ENCODE measurements around the gene NAPB.

NAPB gene

DNA sequence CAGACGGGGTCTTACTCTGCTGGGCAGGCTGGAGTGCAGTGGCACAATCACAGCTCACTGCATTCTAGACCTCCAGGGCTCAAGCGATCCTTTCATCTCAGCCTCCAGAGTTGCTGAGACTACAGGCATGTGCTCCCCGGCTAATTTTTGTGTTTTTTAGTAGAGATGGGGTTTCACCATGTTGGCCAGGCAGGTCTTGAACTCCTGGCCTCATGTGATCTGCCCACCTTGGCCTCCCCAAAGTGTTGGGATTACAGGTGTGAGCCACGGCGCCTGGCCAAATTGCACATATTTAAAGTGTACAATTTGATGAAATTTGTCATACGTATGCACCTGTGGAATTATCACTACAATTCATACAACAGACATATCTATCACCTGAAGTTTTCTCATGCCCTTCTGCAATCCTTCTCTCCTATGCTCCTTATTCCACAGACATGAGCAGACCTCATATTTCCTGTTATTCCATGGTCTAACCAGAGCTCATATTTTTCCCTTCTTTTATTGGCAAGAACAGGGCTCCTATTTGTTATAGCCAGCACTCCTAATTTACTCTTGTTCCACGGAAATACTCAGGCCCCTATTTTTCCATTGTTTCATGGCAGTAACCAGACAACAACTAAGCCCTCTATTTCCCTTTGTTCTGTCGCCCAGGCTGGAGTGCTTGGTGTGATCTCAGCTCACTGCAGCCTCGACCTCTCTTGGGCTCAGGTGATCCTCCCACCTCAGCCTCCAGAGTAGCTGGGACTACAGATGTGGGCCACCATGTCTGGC, 16.0 kb upstream of the NAPB start:
- no peak for DNase-seq (ENCODE audit: low spot score)

DNA sequence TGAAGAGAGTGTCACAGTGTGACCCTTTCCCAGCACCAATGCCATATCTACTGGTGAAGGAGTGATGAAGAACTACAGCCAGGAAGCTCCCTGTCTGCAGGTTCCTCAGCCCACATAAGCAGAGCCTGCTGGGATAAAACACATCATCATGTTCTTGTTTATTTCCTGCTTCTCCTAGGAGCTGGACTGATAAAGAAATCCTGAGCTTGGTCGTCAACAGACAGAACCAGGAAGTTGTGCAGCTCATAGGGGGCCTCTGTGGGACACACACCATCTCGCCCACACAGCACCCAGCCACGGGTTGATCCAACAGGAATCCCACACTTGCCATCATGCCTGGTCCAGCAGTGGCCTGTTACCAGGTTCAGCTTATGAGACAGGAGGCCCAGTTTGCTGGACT, 15.4 kb upstream of the NAPB start:
- no peak for DNase-seq (ENCODE audit: low spot score)

DNA sequence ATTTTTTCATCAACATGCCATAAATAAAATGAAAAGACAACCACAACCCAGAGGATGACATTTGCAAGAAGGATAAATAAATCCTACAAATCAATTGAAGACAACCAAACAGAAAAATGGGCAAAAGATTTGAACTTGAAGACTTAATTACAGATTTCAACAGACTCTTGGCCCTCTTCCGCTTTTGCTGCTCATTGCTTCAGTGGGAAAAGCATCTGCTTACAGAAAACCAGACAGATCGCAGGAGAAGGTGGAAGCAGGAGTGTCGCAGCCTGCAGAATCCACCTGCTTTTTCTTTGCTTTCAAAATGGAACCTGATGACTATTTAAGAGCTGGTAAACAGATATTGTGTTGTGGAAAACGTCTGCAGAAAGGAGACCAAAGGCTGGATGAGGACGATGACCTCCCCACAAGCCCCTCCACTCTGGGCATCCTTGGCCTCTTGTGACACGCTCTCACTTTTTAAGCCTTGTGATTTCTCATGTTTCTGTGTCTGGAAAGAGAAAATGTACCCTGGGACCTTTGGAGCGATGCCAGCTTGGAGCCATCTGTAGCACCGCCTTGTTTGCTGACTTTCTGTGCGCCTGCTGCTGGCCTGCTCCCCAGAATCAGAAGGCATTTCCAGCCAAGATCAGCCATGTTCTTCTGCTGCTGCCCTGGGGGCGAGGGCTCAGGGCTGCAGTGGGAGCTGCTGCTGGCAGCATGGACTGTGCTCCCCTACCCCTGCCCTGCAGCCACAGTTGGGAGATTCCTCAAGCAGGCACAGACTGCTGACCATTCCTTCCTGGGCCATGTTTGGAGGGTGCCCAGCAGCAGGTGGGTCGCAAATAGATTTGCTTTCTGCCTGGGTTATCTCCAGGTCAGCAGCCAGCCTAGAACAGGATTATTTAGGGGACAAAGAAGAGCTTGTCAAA, 14.6 kb upstream of the NAPB start:
- peak; percentile 67 for DNase-seq (ENCODE audit: low spot score)

DNA sequence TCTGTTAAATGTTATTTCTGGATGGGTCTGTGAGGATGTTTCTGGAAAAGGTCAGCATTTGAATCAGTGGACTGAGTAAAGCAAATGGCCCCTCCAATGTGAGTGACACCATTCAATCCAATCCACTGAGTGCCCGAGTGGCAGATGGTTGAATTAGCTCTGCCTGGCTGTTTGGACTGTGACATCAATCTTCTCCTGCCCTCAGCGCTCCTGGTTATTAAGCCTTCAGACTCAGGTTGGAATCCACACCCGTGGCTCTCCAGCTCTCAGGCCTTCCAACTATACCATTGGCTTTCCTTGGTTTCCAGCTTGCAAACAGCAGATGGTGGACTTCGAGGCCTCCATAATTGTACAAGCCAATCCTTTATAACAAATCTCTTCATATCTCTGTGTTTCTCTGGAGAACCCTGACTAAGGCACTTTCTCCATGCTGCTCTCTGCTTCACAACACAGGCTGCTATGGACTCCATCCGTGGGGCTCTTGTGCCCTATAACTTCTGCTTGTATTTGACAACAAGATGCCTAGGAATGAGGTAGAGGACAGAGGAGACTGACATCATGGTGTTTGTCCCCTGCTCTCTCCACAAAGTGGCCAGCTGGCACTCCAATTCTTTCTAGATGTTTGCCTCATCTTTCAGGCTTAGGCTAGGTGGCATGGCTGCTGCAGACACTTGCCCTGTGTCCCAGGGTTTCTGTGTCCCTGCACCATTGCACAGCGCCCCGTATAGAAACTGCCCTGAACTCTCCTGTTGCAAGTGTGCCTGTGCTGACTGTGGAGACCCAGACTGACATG, 13.4 kb upstream of the NAPB start:
- DNase-seq (ENCODE audit: low spot score): no peak

DNA sequence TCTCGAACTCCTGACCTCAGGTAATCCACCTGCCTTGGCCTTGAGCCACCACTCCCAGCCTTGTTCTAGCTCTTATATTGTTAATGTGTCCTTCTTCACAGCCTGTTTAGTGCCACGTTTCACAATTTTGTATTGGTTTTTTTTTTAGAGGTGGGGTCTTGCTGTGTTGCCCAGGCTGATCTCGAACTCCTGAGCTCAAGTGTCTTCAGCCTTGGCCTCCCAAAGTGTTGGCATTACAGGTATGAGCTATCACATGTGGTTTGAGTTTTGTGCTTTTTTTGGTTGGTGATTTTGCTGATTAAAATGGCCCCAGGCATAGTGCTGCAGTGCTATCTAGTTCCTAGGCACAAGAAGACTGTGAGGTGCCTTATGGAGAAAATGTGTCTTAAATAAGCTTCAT, 12.3 kb upstream of the NAPB start:
- no peak for DNase-seq (ENCODE audit: low spot score)

DNA sequence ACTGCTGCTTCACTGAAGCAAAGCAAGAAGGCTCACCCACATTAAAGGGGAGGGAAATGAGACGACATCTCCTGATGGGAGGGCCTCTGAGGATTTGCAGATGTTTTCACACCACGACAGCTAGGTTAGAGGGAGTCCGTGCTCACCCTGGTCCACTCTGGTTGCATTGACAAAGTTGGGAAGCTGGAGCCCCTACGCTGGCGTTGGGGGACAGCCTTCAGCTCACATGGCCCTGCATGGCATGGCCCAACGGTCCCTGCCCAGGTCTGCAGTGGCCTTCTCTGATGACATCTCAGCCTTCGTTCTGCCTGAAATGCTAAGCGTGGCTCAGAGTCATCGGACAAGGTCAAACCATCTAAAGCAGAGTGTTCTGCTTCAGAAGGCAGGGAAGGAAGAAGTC, 3.8 kb upstream of the NAPB start:
- DNase-seq (ENCODE audit: low spot score): no peak

DNA sequence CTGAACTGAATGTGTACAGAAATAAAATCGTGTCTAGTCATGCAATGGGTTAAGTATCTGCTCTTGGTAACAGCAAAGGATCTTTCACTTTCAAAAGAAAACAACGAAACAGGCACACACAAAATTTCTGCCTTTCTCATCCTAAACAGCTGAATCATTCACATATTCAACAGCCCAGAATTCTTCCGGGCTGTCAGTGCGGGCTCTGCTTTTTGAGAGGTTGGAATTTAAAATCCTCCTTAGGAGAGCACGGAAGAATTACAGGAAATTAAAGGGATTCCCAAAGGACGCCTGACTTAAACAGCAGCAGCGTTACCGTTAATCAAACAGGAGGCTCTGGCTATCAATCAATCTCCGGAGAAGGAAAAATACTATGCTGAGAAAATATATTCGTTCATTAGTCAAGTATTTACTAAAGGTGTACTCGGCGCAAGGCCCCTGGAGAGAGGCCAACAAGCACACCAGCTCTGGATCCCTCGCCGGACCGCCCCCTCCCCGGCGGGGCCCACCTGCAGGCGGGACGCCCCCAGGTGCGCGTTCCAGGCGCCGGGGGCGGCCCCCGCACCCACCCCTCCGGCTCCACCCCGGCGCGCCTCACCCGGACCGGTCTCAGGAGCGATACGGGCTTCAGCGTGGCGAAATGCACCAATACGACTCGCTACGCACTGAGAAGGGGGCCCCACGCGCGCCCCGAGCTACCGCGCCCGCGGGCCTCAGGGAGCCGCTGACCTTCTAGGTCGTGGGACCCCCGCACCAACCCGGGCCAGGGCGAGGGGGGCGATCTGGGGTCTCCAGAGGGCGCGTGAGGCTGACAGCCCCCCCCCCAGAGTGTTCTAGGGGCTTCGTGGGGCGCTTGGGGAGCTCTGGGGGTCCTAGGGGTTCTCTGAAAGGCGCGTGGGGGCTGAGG, 1.0 kb downstream of the NAPB start:
- peak; percentile 15 for DNase-seq (ENCODE audit: low spot score)

DNA sequence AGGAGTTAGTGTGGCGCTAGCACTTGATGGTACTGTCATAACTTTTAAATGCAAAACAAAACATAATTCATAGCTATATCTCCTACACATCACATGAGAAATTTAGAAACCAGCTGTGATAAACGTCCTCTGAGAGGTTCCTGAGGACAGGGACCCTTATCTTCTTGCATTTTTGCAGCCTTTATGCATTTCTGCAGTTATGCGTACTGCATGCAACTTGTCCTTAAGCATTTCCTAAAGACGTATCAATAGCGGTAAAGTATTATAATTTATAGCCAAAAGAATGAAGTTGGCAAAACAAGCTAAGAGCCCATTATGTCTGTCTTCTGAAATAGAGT, 1.7 kb downstream of the NAPB start:
- no peak for DNase-seq (ENCODE audit: low spot score)

DNA sequence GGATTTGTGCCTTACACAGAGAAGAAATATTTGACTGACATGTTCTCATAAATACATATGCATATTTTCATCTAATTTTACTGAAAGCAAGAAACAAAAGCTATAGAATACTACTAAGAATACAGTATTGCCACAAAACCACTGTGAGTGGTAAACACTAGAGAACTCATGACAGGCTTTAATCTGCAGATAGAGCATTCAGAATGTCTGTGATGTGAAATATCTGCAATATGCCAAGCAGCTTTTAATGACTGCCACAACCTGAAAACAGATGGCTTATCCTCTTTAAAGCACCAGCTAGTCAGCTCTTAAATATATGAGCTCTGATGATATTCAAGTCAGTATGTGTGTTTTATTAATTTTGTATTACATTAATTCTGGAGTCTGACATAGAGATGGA, 3.4 kb downstream of the NAPB start:
- DNase-seq (ENCODE audit: low spot score): no peak

DNA sequence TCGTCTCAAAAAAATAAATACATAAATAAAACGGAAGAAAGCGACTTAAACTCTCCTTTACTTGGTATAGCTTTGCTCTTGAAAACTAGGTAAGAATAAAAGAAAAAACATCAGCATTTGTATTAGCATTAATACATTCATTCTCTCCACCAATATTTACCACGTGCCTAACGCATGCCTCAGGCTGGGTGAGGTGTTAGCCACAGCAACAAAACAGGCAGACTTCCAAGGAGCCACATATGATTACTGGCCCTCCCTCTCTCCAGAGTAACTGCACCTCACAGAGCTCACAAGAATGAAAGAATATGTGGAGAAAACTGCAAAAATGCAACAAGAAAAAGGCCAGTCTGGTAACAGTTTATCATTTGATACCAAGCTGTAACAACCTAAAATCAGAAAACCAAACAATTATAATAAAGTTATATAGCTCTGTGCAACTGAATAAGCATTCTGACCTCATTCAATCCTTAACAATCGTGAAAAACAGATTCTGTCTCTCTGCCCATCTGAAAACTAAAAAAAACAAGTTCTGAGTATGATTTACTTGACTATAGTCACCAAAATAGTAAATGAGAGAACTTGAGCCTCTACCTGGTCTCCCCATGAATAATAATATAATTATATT, 5.2 kb downstream of the NAPB start:
- DNase-seq (ENCODE audit: low spot score): no peak

DNA sequence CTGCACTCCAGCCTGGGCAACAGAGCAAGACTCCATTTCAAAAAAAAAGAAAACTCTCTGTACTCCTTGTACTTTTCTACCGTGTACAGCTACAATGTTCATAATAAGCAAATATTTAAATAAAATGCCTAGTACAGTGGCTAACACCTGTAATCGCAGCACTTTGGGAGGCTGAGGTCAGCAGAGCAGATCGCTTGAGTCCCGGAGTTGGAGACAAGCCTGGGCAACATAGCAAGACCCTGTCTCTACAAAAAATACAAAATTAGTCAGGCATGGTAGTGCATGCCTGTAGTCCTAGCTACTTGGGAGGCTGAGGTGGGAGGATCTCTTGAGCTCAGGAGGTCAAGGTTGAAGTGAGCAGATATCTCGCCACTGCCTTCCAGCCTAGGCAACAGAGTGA, 5.7 kb downstream of the NAPB start:
- DNase-seq (ENCODE audit: low spot score): no peak

DNA sequence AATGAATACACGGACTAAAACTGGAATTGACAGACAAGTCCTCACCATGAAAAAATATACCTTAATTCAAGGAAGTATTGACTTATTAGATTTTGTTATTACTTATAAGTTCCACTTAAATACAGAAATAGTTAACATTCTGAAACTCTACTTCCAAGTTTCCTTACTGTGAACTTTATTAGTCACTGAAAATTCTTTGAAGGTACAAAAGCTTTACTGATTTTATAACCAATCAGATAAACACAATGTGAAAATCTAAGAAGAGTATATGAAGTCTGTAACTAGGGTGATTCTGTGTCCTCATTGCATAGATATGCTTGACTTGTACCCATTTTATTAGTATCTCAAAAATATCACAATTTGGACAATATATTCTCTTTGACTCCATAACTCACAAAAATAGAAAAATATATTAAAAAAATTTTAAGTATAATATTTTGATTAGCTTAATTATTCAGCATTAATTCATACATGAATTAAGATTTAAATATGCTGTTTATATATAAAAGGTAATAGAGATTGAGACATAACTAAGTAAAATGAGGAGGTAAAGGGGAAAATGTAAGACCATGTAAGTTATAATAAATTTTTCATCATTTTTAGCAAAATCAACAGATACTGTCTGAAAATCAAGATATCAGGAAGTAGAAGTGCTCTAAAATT, 6.6 kb downstream of the NAPB start:
- no peak for DNase-seq (ENCODE audit: low spot score)

DNA sequence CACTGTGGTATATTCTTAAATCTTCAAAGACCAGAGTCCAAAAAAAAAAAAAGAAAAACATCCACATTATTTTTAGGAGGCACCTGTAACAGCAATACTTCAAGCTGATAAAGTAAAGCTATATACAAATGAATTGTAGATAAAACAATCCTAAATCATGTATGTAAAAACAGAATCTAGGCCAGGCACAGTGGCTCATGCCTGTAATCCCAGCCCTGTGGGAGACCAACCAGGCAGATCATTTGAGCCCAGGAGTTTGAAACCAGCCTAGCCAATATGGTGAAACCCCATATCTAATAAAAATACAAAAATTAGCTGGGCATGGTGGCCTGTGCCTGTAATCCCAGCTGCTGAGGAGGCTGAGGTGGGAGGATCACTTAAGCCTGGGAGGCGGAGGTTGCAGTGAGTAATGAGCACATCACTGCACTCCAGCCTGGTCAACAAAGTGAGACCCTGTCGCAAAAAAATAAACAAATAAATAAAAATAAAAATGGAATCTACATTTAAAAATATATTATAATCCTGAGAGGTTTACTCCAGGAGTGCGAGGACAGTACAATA, 7.3 kb downstream of the NAPB start:
- no peak for DNase-seq (ENCODE audit: low spot score)

DNA sequence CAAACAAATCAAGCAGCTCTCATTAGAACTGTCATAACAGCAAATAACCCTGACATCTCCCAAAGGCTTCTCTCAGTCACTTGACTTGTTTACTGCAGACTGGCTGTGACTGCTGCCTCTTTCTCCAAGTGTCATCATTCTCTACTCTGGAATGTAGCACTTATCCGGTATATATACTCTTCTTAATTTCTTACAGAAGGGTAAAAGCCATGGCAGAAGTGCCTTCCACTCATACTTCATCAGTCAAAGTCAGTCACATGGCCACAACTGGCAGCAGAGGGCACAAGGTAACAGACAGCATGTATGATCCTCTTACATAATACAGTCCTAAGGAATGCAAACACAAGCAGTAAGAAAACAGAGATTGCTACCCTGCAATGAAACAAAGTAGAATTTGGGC, 9.3 kb downstream of the NAPB start:
- DNase-seq (ENCODE audit: low spot score): no peak

DNA sequence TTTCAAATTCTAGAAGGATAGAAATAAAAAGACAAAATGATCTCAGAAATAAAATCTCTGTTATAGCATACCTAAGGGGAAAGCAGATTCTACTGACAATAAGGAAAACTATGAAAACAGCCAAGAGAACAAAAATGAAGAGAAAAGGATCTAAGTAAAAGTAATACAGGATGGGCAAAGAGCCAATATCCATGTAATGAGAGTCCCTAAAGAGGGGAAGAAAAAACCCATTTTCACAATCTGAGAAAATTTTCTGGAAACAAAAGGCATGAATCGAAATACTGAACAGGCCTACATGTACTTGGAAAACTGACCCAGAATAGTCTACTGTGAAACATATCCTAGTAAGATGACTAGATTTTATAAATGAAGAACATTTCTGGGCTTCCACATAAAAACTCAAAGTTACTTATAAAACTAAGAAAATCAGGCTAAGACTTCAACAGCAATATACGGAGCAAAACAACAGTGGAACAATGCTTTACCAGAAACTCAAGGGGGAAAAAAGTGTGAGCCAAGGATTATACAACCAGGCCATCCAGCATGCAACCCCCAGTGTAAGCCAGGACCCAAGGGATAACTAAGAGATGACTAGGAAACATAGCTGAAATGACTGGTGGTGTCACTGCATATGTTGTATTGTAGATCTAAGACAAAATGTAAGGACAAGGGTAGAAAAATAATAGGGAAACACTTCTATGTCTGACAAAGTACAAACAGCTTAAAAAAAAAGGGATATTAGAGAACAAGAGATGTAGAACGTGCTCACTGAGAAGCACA, 10.2 kb downstream of the NAPB start:
- DNase-seq (ENCODE audit: low spot score): no peak

DNA sequence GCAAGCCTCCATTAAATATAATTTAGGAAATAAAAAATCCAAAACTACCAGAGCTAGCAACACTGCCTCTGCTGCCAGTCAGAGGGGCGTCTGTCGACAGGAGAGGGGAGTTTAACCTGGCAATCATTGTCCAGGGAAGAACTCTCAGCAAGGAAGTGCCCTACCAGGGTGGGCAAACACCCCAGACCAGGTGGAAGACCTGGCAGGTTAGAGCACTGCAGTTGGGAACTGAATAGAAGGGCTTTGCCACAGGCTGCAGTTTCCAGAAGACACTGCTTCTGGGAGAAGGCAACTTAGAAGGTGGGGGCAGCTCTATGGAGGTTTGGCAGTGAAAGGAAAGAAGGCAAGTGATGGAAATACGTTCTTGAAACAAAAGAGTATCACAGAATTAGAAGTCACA, 11.5 kb downstream of the NAPB start:
- no peak for DNase-seq (ENCODE audit: low spot score)

DNA sequence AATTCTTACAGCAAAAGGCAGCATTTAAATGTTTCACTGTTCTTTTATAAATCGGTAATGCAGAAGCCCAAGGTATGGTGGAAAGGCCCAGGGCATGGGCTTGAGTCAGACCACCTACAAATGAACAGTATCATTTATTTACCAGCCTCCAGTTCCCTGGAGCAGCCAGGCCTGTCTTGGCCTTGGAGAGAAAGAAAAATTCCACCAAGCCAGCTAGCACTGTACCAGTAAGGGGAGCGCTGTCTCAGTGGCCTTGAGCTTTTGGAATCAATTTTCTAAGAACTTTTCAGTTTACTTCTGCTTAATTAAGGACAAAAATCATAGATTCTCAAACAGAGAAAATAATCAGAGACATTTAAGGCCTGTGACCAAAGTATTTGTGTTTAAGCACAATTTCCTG, 12.3 kb downstream of the NAPB start:
- no peak for DNase-seq (ENCODE audit: low spot score)

DNA sequence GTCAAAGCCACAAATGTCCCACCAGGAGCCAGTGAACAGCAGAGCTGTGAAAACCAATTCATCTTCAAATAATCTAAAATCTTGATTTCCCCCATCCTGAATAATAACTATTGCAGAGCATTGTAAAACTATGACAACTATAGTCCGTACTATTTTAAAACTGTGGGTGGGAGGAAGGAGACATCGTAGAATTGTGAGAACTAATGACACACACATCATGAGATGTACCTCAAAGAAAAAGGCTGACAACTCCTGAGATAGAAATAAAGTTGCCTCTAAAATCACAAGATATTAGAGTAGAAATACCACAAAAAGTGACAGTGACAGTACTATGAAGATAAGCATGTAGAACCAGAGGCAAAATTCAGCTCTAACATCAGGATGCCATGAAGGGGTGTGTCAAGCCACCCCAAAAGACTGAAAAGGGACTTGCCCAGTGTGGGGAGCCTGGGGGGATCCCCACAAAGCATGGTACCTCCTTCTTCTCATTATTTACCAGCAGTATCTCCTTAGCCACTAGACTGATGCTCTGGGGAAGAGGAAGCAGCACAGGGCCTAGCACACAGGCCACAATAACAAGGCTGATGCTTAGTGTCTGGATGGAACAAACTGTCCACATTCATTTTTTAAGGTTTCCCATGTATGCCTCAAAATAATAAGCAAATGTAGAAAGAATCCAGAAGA, 13.4 kb downstream of the NAPB start:
- no peak for DNase-seq (ENCODE audit: low spot score)

DNA sequence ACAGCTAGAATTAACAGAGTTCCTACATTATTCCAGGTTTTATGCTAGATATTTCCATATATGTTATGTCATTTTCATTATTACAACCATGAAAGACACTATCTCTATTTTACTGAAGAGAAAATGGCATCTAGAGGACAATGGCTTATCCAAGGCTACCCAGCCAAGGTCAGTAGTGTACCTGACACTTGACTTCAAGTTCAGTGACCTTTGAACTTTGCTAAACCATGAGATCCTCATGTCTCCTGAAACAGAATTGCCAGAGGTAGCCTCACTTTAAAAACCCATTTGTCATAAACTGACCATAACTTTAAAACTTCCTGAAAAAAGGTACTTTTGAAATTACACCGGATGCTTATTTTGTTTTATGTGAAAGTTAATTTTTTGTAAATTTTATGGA, 14.4 kb downstream of the NAPB start:
- no peak for DNase-seq (ENCODE audit: low spot score)
